Rectal smooth muscle tissue (tissue), 1 donor: ENCODE results near the gene SERTAD4.
"Not testable (repeated sequence)": the region's sequence is repeated elsewhere in the genome, so short reads cannot be mapped to it uniquely, and the experiment has no call there.

Source experiments
- H3K27ac ChIP-seq: one replicate; pipeline ENCODE4 v1.7.0; 2013; ENCODE audit warnings: low read depth, low read length, inconsistent platforms
- H3K27me3 ChIP-seq: one replicate; pipeline ENCODE4 v1.7.0; 2013; ENCODE audit warnings: low read length; ENCODE audit not compliant: control insufficient read depth, insufficient read depth
- H3K36me3 ChIP-seq: one replicate; pipeline ENCODE4 v1.7.0; 2013; ENCODE audit warnings: low read length; ENCODE audit not compliant: control insufficient read depth, insufficient read depth
- H3K4me1 ChIP-seq: one replicate; pipeline ENCODE4 v1.7.0; 2013; ENCODE audit warnings: low read length; ENCODE audit not compliant: control insufficient read depth, insufficient read depth
- H3K4me3 ChIP-seq: one replicate; pipeline ENCODE4 v1.7.0; 2013; ENCODE audit warnings: low read length
- H3K9ac ChIP-seq: one replicate; pipeline ENCODE4 v1.7.0; 2013; ENCODE audit warnings: low read length

Gene SERTAD4

GRCh38 chr1:210251680-210252490 lies 19.3 kb downstream of the SERTAD4 start:
- no peaks in the 10 kb centered on the region for H3K36me3 ChIP-seq
- peaks cover 9% of the 10 kb centered on the region for H3K4me1 ChIP-seq
- no peaks in the 10 kb centered on the region for H3K27me3 ChIP-seq
- peak overlapping the region; percentile 25 for H3K9ac ChIP-seq
- peak overlapping the region; percentile 73 for H3K4me3 ChIP-seq
- H3K27ac ChIP-seq: peak overlapping the region; percentile 80

- peak overlapping the region; percentile 33 for H3K4me3 ChIP-seq
- no peak overlapping the region for H3K27ac ChIP-seq
- H3K27me3 ChIP-seq: no peaks in the 10 kb centered on the region
- H3K36me3 ChIP-seq: no peaks in the 10 kb centered on the region
- H3K4me1 ChIP-seq: peaks cover 10% of the 10 kb centered on the region
- H3K9ac ChIP-seq: no peak overlapping the region
Measured at GRCh38 chr1:210252621-210253051, 20.0 kb downstream of the SERTAD4 start.

GRCh38 chr1:210254298-210254697 lies 21.7 kb downstream of the SERTAD4 start:
- Histone ChIP-seq H3K27ac (no peak overlapping the region), H3K27me3 (no peaks in the 10 kb centered on the region), H3K9ac (no peak overlapping the region), H3K36me3 (no peaks in the 10 kb centered on the region), H3K4me1 (peaks cover 13% of the 10 kb centered on the region), H3K4me3 (no peak overlapping the region)

- no peak overlapping the region for H3K4me3 ChIP-seq
- no peaks in the 10 kb centered on the region for H3K36me3 ChIP-seq
- H3K27ac ChIP-seq: peak overlapping the region; percentile 24
- no peaks in the 10 kb centered on the region for H3K27me3 ChIP-seq
- H3K9ac ChIP-seq: no peak overlapping the region
- peaks cover 18% of the 10 kb centered on the region for H3K4me1 ChIP-seq
Measured at GRCh38 chr1:210257698-210258529, 25.3 kb downstream of the SERTAD4 start.

GRCh38 chr1:210259561-210259960 lies 27.0 kb downstream of the SERTAD4 start:
- H3K4me1 ChIP-seq: peaks cover 23% of the 10 kb centered on the region
- no peaks in the 10 kb centered on the region for H3K27me3 ChIP-seq
- no peak overlapping the region for H3K9ac ChIP-seq
- no peaks in the 10 kb centered on the region for H3K36me3 ChIP-seq
- H3K27ac ChIP-seq: no peak overlapping the region
- no peak overlapping the region for H3K4me3 ChIP-seq

- no peak overlapping the region for H3K27ac ChIP-seq
- H3K27me3 ChIP-seq: no peaks in the 10 kb centered on the region
- no peak overlapping the region for H3K9ac ChIP-seq
- H3K4me1 ChIP-seq: peaks cover 23% of the 10 kb centered on the region
- H3K4me3 ChIP-seq: no peak overlapping the region
- no peaks in the 10 kb centered on the region for H3K36me3 ChIP-seq
Measured at GRCh38 chr1:210260096-210260495, 27.5 kb downstream of the SERTAD4 start.

GRCh38 chr1:210262167-210262896 lies 29.7 kb downstream of the SERTAD4 start:
- H3K36me3 ChIP-seq: no peaks in the 10 kb centered on the region
- no peaks in the 10 kb centered on the region for H3K27me3 ChIP-seq
- peak overlapping the region; percentile 67 for H3K27ac ChIP-seq
- H3K4me1 ChIP-seq: peaks cover 27% of the 10 kb centered on the region
- H3K9ac ChIP-seq: no peak overlapping the region
- no peak overlapping the region for H3K4me3 ChIP-seq

GRCh38 chr1:210262897-210263272 lies 30.3 kb downstream of the SERTAD4 start:
- Histone ChIP-seq H3K9ac (no peak overlapping the region), H3K4me3 (no peak overlapping the region), H3K4me1 (peaks cover 24% of the 10 kb centered on the region), H3K27me3 (no peaks in the 10 kb centered on the region), H3K36me3 (no peaks in the 10 kb centered on the region), H3K27ac (peak overlapping the region; percentile 67)

- no peak overlapping the region for H3K4me3 ChIP-seq
- no peak overlapping the region for H3K9ac ChIP-seq
- H3K36me3 ChIP-seq: no peaks in the 10 kb centered on the region
- peak overlapping the region; percentile 21 for H3K27ac ChIP-seq
- H3K4me1 ChIP-seq: peaks cover 23% of the 10 kb centered on the region
- no peaks in the 10 kb centered on the region for H3K27me3 ChIP-seq
Measured at GRCh38 chr1:210263963-210264362, 31.4 kb downstream of the SERTAD4 start.

- Histone ChIP-seq H3K9ac (no peak overlapping the region), H3K27me3 (no peaks in the 10 kb centered on the region), H3K36me3 (no peaks in the 10 kb centered on the region), H3K27ac (no peak overlapping the region), H3K4me3 (no peak overlapping the region), H3K4me1 (peaks cover 23% of the 10 kb centered on the region)
Measured at GRCh38 chr1:210264496-210265380, 32.1 kb downstream of the SERTAD4 start.

GRCh38 chr1:210265392-210265955 lies 32.9 kb downstream of the SERTAD4 start:
- H3K27ac ChIP-seq, H3K9ac ChIP-seq, H3K27me3 ChIP-seq, H3K4me3 ChIP-seq, H3K36me3 ChIP-seq: not testable (repeated sequence)
- peaks cover 23% of the 10 kb centered on the region for H3K4me1 ChIP-seq
